SK-N-SH treated with all-trans-retinoic acid at 6 μM for 48 hours (cell line): ENCODE measurements around the gene CDR2.

Experiments
- CREB5 ChIP-seq: fragments of 250-450 bp; sonication (Bioruptor Pico); IDR thresholded peaks from 2 replicates; pipeline ENCODE4 v1.5.1; 2020; ENCODE audit warnings: low read depth, mild to moderate bottlenecking, moderate library complexity
- CSDC2 ChIP-seq: fragments of 250-450 bp; sonication (Bioruptor Pico); IDR thresholded peaks from 2 replicates; pipeline ENCODE4 v1.5.0; 2020; ENCODE audit warnings: mild to moderate bottlenecking, moderate library complexity
- PPARA ChIP-seq: fragments of 250-450 bp; sonication (Bioruptor Pico); IDR thresholded peaks from 2 replicates; pipeline ENCODE4 v1.5.0; 2020; ENCODE audit warnings: mild to moderate bottlenecking, borderline replicate concordance
- RARB ChIP-seq: fragments of 250-450 bp; sonication (Bioruptor Pico); IDR thresholded peaks from 2 replicates; pipeline ENCODE4 v1.8.0; 2021; ENCODE audit warnings: mild to moderate bottlenecking, moderate library complexity
- TCF4 ChIP-seq: fragments of 250-450 bp; sonication (Bioruptor Pico); IDR thresholded peaks from 2 replicates; pipeline ENCODE4 v1.8.0; 2021; ENCODE audit warnings: mild to moderate bottlenecking, moderate library complexity, borderline replicate concordance
- ZC3H10 ChIP-seq: fragments of 250-450 bp; sonication (Bioruptor Pico); IDR thresholded peaks from 2 replicates; pipeline ENCODE4 v1.5.1; 2021; ENCODE audit warnings: mild to moderate bottlenecking, moderate library complexity
- ZNF565 ChIP-seq: fragments of 450-650 bp; formaldehyde crosslinking; conservative IDR thresholded peaks from 2 replicates; pipeline ENCODE4 v1.5.0; 2020; ENCODE audit warnings: low read depth, mild to moderate bottlenecking, moderate library complexity
- ZNF8 ChIP-seq: fragments of 450-650 bp; formaldehyde crosslinking; IDR thresholded peaks from 2 replicates; pipeline ENCODE4 v1.5.0; 2020; ENCODE audit warnings: mild to moderate bottlenecking, moderate library complexity

GRCh38 chr16:22316411-22316811 lies 58.0 kb downstream of the CDR2 start:
- TF ChIP-seq TCF4 (CRISPR knock-in tag) (no peak), RARB (no peak), CREB5 (no peak), ZNF565 (CRISPR knock-in tag) (no peak), CSDC2 (CRISPR knock-in tag) (no peak), PPARA (no peak), ZC3H10 (CRISPR knock-in tag) (no peak), ZNF8 (CRISPR knock-in tag) (no peak)
